ENCODE results near the gene B4GALT6.

- TF ChIP-seq FOXA1 (IDR thresholded peaks at IDR 0.05), result no peak
- TF ChIP-seq ELF4 (IDR thresholded peaks at IDR 0.05), result no peak
- TF ChIP-seq FOXM1 (IDR thresholded peaks at IDR 0.05; ENCODE audit: borderline replicate concordance), result no peak
- TF ChIP-seq NFRKB (IDR thresholded peaks at IDR 0.05), result no peak
- TF ChIP-seq SP1 (IDR thresholded peaks at IDR 0.05), result no peak
- TF ChIP-seq SUZ12 (IDR thresholded peaks at IDR 0.05), result no peak
- no peak for TF ChIP-seq ARNT (IDR thresholded peaks at IDR 0.05)
- no peak for TF ChIP-seq FOXK2 (IDR thresholded peaks at IDR 0.05)
- no peak for TF ChIP-seq TARDBP (IDR thresholded peaks at IDR 0.05)
- TF ChIP-seq L3MBTL2 (conservative IDR thresholded peaks at IDR 0.05), result no peak
- TF ChIP-seq HDGF (IDR thresholded peaks at IDR 0.05; ENCODE audit: borderline replicate concordance), result no peak
- TF ChIP-seq BHLHE40 (IDR thresholded peaks at IDR 0.05; ENCODE audit: borderline replicate concordance), result no peak
- TF ChIP-seq PKNOX1 (IDR thresholded peaks at IDR 0.05), result no peak
- no peak for TF ChIP-seq LEF1 (IDR thresholded peaks at IDR 0.05; ENCODE audit: borderline replicate concordance)
Measured at GRCh38 chr18:31646332-31647126, 37.9 kb downstream of the B4GALT6 start.
